SK-N-SH (cell line): ENCODE measurements around the gene MGAT5. TPM values are rescaled to one million over a fixed set of nuclear protein-coding genes. Genes with fewer than 3 reads are reported as not detected.

Experiments used
- CTCF ChIA-PET: fragments of 300-600, 350-600 bp; formaldehyde crosslinking; extraction: SDS; loops from one replicate; lab custom pipeline; 2021; lab: Yijun Ruan, JAX
- POLR2A ChIA-PET: fragments of 350-600 bp; sonication (Branson Sonifier 250); formaldehyde crosslinking; extraction: SDS; loops from one replicate; lab custom pipeline; 2020; ENCODE audit warnings: antibody characterized with exemption, inconsistent platforms; lab: Yijun Ruan, JAX
- DNase-seq: peaks from one replicate; pipeline ENCODE4 v3.0.0; 2012
- H2AFZ ChIP-seq: fragments of 200-600 bp; sonication (generic); 2 replicates; pipeline ENCODE4 v1.8.1; 2016; ENCODE audit warnings: antibody characterized with exemption, mild to moderate bottlenecking, low read depth
- H3F3A ChIP-seq: fragments of 200-600 bp; sonication (generic); replicated peaks from 2 replicates; pipeline ENCODE3; 2016; ENCODE audit warnings: antibody characterized with exemption, mild to moderate bottlenecking; ENCODE audit not compliant: insufficient read depth
- H3K27ac ChIP-seq, 2 experiments: fragments of 200-500 bp in 1 of 2; fragments of 200-600 bp in 1 of 2; sonication (Bioruptor generic) in 1 of 2; sonication (generic), shearing (Covaris generic) in 1 of 2; 2 replicates each; pipeline versions ENCODE4 v1.5.1 to v1.6.1; 2014 to 2016; ENCODE audit warnings: low read depth in 2 of 2, inconsistent platforms in 1 of 2, low read length in 1 of 2, mild to moderate bottlenecking in 1 of 2, mixed read lengths in 1 of 2
- H3K27me3 ChIP-seq: fragments of 200-600 bp; sonication (generic), shearing (Covaris generic); 2 replicates; pipeline ENCODE4 v1.6.1; 2016; ENCODE audit warnings: mixed run types; ENCODE audit not compliant: insufficient read depth
- H3K36me3 ChIP-seq, 2 experiments: fragments of 200-500 bp in 1 of 2; fragments of 200-600 bp in 1 of 2; sonication (Bioruptor generic) in 1 of 2; sonication (generic) in 1 of 2; replicated peaks in 1 of 2; 2 replicates each; pipeline versions ENCODE3 to v1.5.1; 2014 to 2016; ENCODE audit warnings: low read length in 1 of 2, mild to moderate bottlenecking in 1 of 2; ENCODE audit not compliant: insufficient read depth in 2 of 2, control insufficient read depth in 1 of 2
- H3K4me1 ChIP-seq, 2 experiments: fragments of 200-500 bp in 1 of 2; fragments of 200-600 bp in 1 of 2; sonication (Bioruptor generic) in 1 of 2; sonication (generic), shearing (Covaris generic) in 1 of 2; 2 replicates each; pipeline versions ENCODE4 v1.5.1 to v1.6.1; 2014 to 2016; ENCODE audit warnings: low read depth in 1 of 2, low read length in 1 of 2, mixed run types in 1 of 2; ENCODE audit not compliant: insufficient read depth in 2 of 2, control insufficient read depth in 1 of 2
- H3K4me2 ChIP-seq: fragments of 200-600 bp; sonication (generic), shearing (Covaris generic); 2 replicates; pipeline ENCODE4 v1.6.1; 2017; ENCODE audit warnings: mixed run types
- H3K4me3 ChIP-seq, 2 experiments: fragments of 200-500 bp in 1 of 2; fragments of 200-600 bp in 1 of 2; sonication (Bioruptor generic) in 1 of 2; sonication (generic), shearing (Covaris generic) in 1 of 2; 2 replicates each; pipeline versions ENCODE4 v1.5.1 to v1.8.1; 2014 to 2016; ENCODE audit warnings: low read depth in 2 of 2, inconsistent platforms in 1 of 2, low read length in 1 of 2, mild to moderate bottlenecking in 1 of 2, mixed read lengths in 1 of 2, moderate library complexity in 1 of 2
- H3K79me2 ChIP-seq: fragments of 200-600 bp; sonication (generic); 2 replicates; pipeline ENCODE4 v1.8.1; 2017; ENCODE audit warnings: mild to moderate bottlenecking; ENCODE audit not compliant: insufficient read depth
- H3K9ac ChIP-seq: fragments of 200-600 bp; sonication (generic); 2 replicates; pipeline ENCODE4 v1.6.1; 2017; ENCODE audit warnings: mixed run types
- H3K9me2 ChIP-seq: fragments of 200-600 bp; sonication (generic); 2 replicates; pipeline ENCODE4 v1.6.1; 2017; ENCODE audit warnings: mixed run types
- H3K9me3 ChIP-seq: fragments of 200-600 bp; sonication (generic); 2 replicates; pipeline ENCODE4 v1.6.1; 2017; ENCODE audit warnings: mixed run types, mild to moderate bottlenecking, moderate library complexity
- H4K20me1 ChIP-seq: fragments of 200-600 bp; sonication (generic); 2 replicates; pipeline ENCODE4 v1.6.1; 2017; ENCODE audit warnings: mild to moderate bottlenecking, mixed run types; ENCODE audit not compliant: insufficient read depth
- ELF1 ChIP-seq: IDR thresholded peaks from 2 replicates; pipeline ENCODE4 v1.4.0; 2012
- GABPA ChIP-seq: IDR thresholded peaks from 2 replicates; pipeline ENCODE4 v1.4.0; 2012; ENCODE audit warnings: low read depth, mild to moderate bottlenecking
- IRF3 ChIP-seq: fragments of 150-350 bp; IDR thresholded peaks from 2 replicates; pipeline ENCODE4 v1.6.1; 2016; ENCODE audit warnings: mild to moderate bottlenecking, low read depth, low read length
- MEF2A ChIP-seq: IDR thresholded peaks from 2 replicates; pipeline ENCODE4 v1.4.0; 2012; ENCODE audit warnings: low read depth, borderline replicate concordance
- MXI1 ChIP-seq: IDR thresholded peaks from 2 replicates; pipeline ENCODE4 v1.6.1; 2012; ENCODE audit warnings: mild to moderate bottlenecking, low read depth, low read length, improper control_type of control experiment
- NRF1 ChIP-seq: IDR thresholded peaks from 2 replicates; pipeline ENCODE4 v1.6.1; 2012; ENCODE audit warnings: low read depth, mild to moderate bottlenecking, low read length
- PBX3 ChIP-seq: IDR thresholded peaks from 2 replicates; pipeline ENCODE4; 2012
- POLR2AphosphoS5 ChIP-seq: IDR thresholded peaks from 2 replicates; pipeline ENCODE4 v1.6.1; 2012; ENCODE audit warnings: low read depth, low read length
- RAD21 ChIP-seq: IDR thresholded peaks from 2 replicates; pipeline ENCODE4 v1.6.1; 2012; ENCODE audit warnings: mild to moderate bottlenecking, low read length
- RFX5 ChIP-seq: IDR thresholded peaks from 2 replicates; pipeline ENCODE4 v1.6.1; 2012; ENCODE audit warnings: mild to moderate bottlenecking, improper control_type of control experiment, low read length
- SIN3A ChIP-seq: IDR thresholded peaks from 2 replicates; pipeline ENCODE4 v1.6.1; 2012; ENCODE audit warnings: low read depth, mild to moderate bottlenecking, low read length, moderate library complexity, borderline replicate concordance
- TAF1 ChIP-seq: IDR thresholded peaks from 2 replicates; pipeline ENCODE4 v1.6.1; 2012; ENCODE audit warnings: low read depth, mild to moderate bottlenecking, low read length, moderate library complexity, borderline replicate concordance
- TEAD4 ChIP-seq: IDR thresholded peaks from 2 replicates; pipeline ENCODE4 v1.4.0; 2012; ENCODE audit warnings: mild to moderate bottlenecking, borderline replicate concordance; ENCODE audit not compliant: insufficient read depth
- USF1 ChIP-seq: IDR thresholded peaks from 2 replicates; pipeline ENCODE4 v1.4.0; 2012; ENCODE audit warnings: low read depth, borderline replicate concordance
- USF2 ChIP-seq: fragments of 150-350 bp; IDR thresholded peaks from 2 replicates; pipeline ENCODE4 v1.6.1; 2017; ENCODE audit warnings: antibody characterized with exemption, low read length, low read depth, borderline replicate concordance
- WGBS: methylation state at CpG from one replicate; pipeline ENCODE4 v1.1.6; 2017; ENCODE audit warnings: low lambda C conversion rate; 5-methylcytosine and 5-hydroxymethylcytosine counted together
- polyA plus RNA-seq, 3 experiments: library from polyadenylated mRNA; depleted of rRNA; stranded (reverse); fragments of >200 nt; gene quantifications; 2 replicates each; pipeline ENCODE4 v1.2.3, GENCODE V29; 2012

The MGAT5 gene
- polyA plus RNA-seq, 1 of the 3 experiments (the other 2 are of a cell fraction) = 18.2 TPM

- POLR2A ChIA-PET = interaction anchor here (0.6 kb wide), 1 partner anchor 1708 kb away, joined by 3 read pairs; no protein-coding TSS in a partner anchor
- H3K4me3 ChIP-seq = no peak overlapping the region
These were observed 194.8 kb downstream of the MGAT5 start for GRCh38 chr2:134448650-134449049.

GRCh38 chr2:134449157-134449556, 195.3 kb downstream of the MGAT5 start:
- Histone ChIP-seq H3K27me3 (no peaks in the 10 kb centered on the region), H3F3A (no peaks in the 10 kb centered on the region), H3K79me2 (no peaks in the 10 kb centered on the region), H3K4me3 (no peak overlapping the region), H3K9me3 (no peaks in the 10 kb centered on the region), H3K4me2 (no peak overlapping the region), H4K20me1 (no peaks in the 10 kb centered on the region), H3K9me2 (no peaks in the 10 kb centered on the region), H3K36me3 (peaks cover 0 to 12% of the 10 kb centered on the region in 2 experiments)
- TF ChIP-seq POLR2AphosphoS5 = no peak
- TF ChIP-seq NRF1 = no peak
- no peak for TF ChIP-seq TEAD4
- TF ChIP-seq USF1 = no peak
- TF ChIP-seq GABPA = no peak
- no peak for TF ChIP-seq IRF3
- no peak for TF ChIP-seq MXI1
- no peak for TF ChIP-seq RFX5
- TF ChIP-seq, all 33 proteins: peak for 0
- H3K27ac ChIP-seq = no peak overlapping the region
- ChIA-PET POLR2A (interaction anchor here (0.6 kb wide), 1 partner anchor 1708 kb away, joined by 3 read pairs; no protein-coding TSS in a partner anchor), CTCF (interaction anchor here (1.0 to 10.2 kb wide), 8 partner anchors 11 to 564 kb away, joined by 3 to 111 read pairs (median 34); no protein-coding TSS in a partner anchor)
- H3K9ac ChIP-seq = no peak overlapping the region
- DNase-seq = no peak
- peaks cover 5 to 19% of the 10 kb centered on the region in 2 experiments; a peak in 1 of 4 replicates for H3K4me1 ChIP-seq
- 95% methylated on average over 7 of the region's 7 CpGs for WGBS
- H2AFZ ChIP-seq = no peak overlapping the region

More at GRCh38 chr2:134448650-134449049, 194.8 kb downstream of the MGAT5 start:
- no peak for DNase-seq
- Histone ChIP-seq H3K27ac (no peak overlapping the region), H3K27me3 (no peaks in the 10 kb centered on the region), H3F3A (no peaks in the 10 kb centered on the region), H3K36me3 (peaks cover 0 to 12% of the 10 kb centered on the region in 2 experiments), H4K20me1 (no peaks in the 10 kb centered on the region), H3K9me2 (no peaks in the 10 kb centered on the region)
- 94% methylated on average over 3 of the region's 6 CpGs for WGBS
- CTCF ChIA-PET = interaction anchor here (1.0 to 10.2 kb wide), 5 partner anchors 12 to 563 kb away, joined by 3 to 111 read pairs (median 63); no protein-coding TSS in a partner anchor
- no peak for TF ChIP-seq TAF1
- TF ChIP-seq RAD21 = no peak
- no peak for TF ChIP-seq SIN3A
- no peak for TF ChIP-seq MEF2A
- no peak for TF ChIP-seq IRF3
- no peak for TF ChIP-seq PBX3
- no peak for TF ChIP-seq USF2
- no peak for TF ChIP-seq ELF1
- TF ChIP-seq, all 33 proteins: peak for 0
- Histone ChIP-seq H3K4me1 (peaks cover 5 to 19% of the 10 kb centered on the region in 2 experiments; a peak in 1 of 4 replicates), H3K9me3 (no peaks in the 10 kb centered on the region), H2AFZ (no peak overlapping the region), H3K4me2 (no peak overlapping the region), H3K79me2 (no peaks in the 10 kb centered on the region), H3K9ac (no peak overlapping the region)
